T-cell (primary cell): Measurements from ENCODE around the gene MMP28. TPM values are rescaled to one million over a fixed set of nuclear protein-coding genes. Genes with fewer than 3 reads are reported as not detected.
A peak's percentile ranks its signal among the peaks of the same experiment; 100 is the strongest.

ENCODE experiments used
- ATAC-seq, 4 experiments: fragments of 200-7000 bp in 3 of 4; fragments of 150-1000 bp in 1 of 4; cut with Tn5 transposase; replicated peaks in 1 of 4; 1 replicate in 3 of 4; 2 replicates in 1 of 4; pipeline ENCODE4 v1.10.0; 2021; ENCODE audit warnings: moderate library complexity in 3 of 4, mild to moderate bottlenecking in 2 of 4, moderate number of reproducible peaks in 1 of 4
- CTCF ChIA-PET, 2 donors: fragments of 300-600 bp; sonication (Branson Sonifier 250); formaldehyde crosslinking; loops; one replicate each; lab custom pipeline; 2022; ENCODE audit warnings: antibody characterized with exemption in 2 of 2; lab: Charles Lee
- POLR2A ChIA-PET, 2 donors: fragments of 300-600 bp; sonication (Branson Sonifier 250); formaldehyde crosslinking; loops; one replicate each; lab custom pipeline; 2022; ENCODE audit warnings: antibody characterized with exemption in 2 of 2; lab: Charles Lee
- DNase-seq, 35 experiments: peaks; one replicate each; pipeline versions ENCODE4 v3.0.0 to v3.0.0-alpha.2; 2013 to 2023
- H3K27ac ChIP-seq: one replicate; pipeline ENCODE4 v1.5.1; 2013; ENCODE audit warnings: low read length
- H3K27me3 ChIP-seq, 2 experiments: replicated peaks in 1 of 2; 1 replicate in 1 of 2; 2 replicates in 1 of 2; pipeline versions ENCODE4 v1.6.1 to v1.7.0; 2013; ENCODE audit warnings: low read length in 1 of 2, mixed read lengths in 1 of 2; ENCODE audit not compliant: control insufficient read depth in 2 of 2, insufficient read depth in 2 of 2; ENCODE audit errors: extremely low read depth in 1 of 2
- H3K36me3 ChIP-seq, 2 donors: 1 replicate in 1 of 2; 2 replicates in 1 of 2; pipeline versions ENCODE4 v1.6.1 to v1.7.0; 2013; ENCODE audit warnings: low read length in 1 of 2; ENCODE audit not compliant: control insufficient read depth in 2 of 2, insufficient read depth in 1 of 2; ENCODE audit errors: extremely low read depth in 1 of 2
- H3K4me1 ChIP-seq, 2 experiments: 1 replicate in 1 of 2; 2 replicates in 1 of 2; pipeline versions ENCODE4 v1.6.1 to v1.7.0; 2013; ENCODE audit warnings: low read length in 2 of 2, mixed read lengths in 1 of 2; ENCODE audit not compliant: insufficient read depth in 2 of 2, control insufficient read depth in 1 of 2; ENCODE audit errors: extremely low read depth in 1 of 2
- H3K4me3 ChIP-seq, 2 donors: 1 replicate in 1 of 2; 2 replicates in 1 of 2; pipeline versions ENCODE4 v1.5.1 to v1.7.0; 2013; ENCODE audit warnings: mild to moderate bottlenecking in 2 of 2, low read length in 1 of 2, moderate library complexity in 1 of 2; ENCODE audit not compliant: control insufficient read depth in 1 of 2; ENCODE audit errors: extremely low read depth in 1 of 2
- H3K9me3 ChIP-seq: 2 replicates; pipeline ENCODE4 v1.7.0; 2013
- H3K27ac Mint-ChIP-seq, 2 donors: one replicate each; pipeline ENCODE4 v1.8.0; 2020 to 2021; ENCODE audit warnings: mild to moderate bottlenecking in 2 of 2, mixed read lengths in 2 of 2
- H3K27me3 Mint-ChIP-seq, 2 donors: one replicate each; pipeline ENCODE4 v1.8.0; 2021 to 2022; ENCODE audit warnings: mixed read lengths in 2 of 2
- H3K36me3 Mint-ChIP-seq: one replicate; pipeline ENCODE4 v1.8.0; 2021; ENCODE audit warnings: mixed read lengths
- H3K4me1 Mint-ChIP-seq, 3 donors: one replicate each; pipeline ENCODE4 v1.8.0; 2020 to 2022; ENCODE audit warnings: mixed read lengths in 3 of 3, mild to moderate bottlenecking in 1 of 3
- H3K4me3 Mint-ChIP-seq, 3 donors: one replicate each; pipeline ENCODE4 v1.8.0; 2020 to 2022; ENCODE audit warnings: mild to moderate bottlenecking in 3 of 3, mixed read lengths in 3 of 3, moderate library complexity in 3 of 3
- H3K9me3 Mint-ChIP-seq, 3 donors: one replicate each; pipeline ENCODE4 v1.8.0; 2020 to 2022; ENCODE audit warnings: mixed read lengths in 3 of 3
- WGBS: methylation state at CpG from one replicate; pipeline ENCODE4 v1.1.5; 2013; ENCODE audit warnings: missing lambda C conversion rate; ENCODE audit not compliant: insufficient coverage; 5-methylcytosine and 5-hydroxymethylcytosine counted together
- total RNA-seq, 35 experiments: library from RNA in 6 of 35; stranded (reverse) in 6 of 35; fragments of 120-200 nt in 1 of 35; gene quantifications; one replicate each; pipeline versions ENCODE4 v1.2.1 to v1.2.4 and lab custom pipeline; 2013 to 2026

MMP28 gene
- total RNA-seq, 5 donors from 2014 or later (not counting 1 experiment from before 2014, with no cell fraction given): 3.4 to 11.4 (median 6.9) TPM

- no peaks in the 10 kb centered on the region for H3K27me3 ChIP-seq
- Mint-ChIP-seq H3K4me3 (peak overlapping the region; percentile 80 to 88 (median 80)), H3K4me1 (peaks cover 24 to 30% (median 29%) of the 10 kb centered on the region in 3 donors), H3K36me3 (peaks cover 24% of the 10 kb centered on the region), H3K27me3 (no peaks in the 10 kb centered on the region), H3K27ac (peak overlapping the region; percentile 20 to 81), H3K9me3 (no peaks in the 10 kb centered on the region)
- ATAC-seq (peak in 3 of 4 experiments; percentile 10 to 32 (median 24)), DNase-seq (no peak)
- WGBS: 87% methylated on average over 4 of the region's 10 CpGs
- ChIA-PET POLR2A (interaction anchor here in 1 of 2 donors (0.8 kb wide), 1 partner anchor 10 kb away, joined by 3 read pairs; no protein-coding TSS in a partner anchor), CTCF (interaction anchor here in 1 of 2 donors (0.6 to 1.6 kb wide), 3 partner anchors 17 to 74 kb away, joined by 4 to 6 read pairs (median 5); no protein-coding TSS in a partner anchor)
- H3K27ac ChIP-seq: no peak overlapping the region
- H3K9me3 ChIP-seq: no peaks in the 10 kb centered on the region
- no peak overlapping the region for H3K4me3 ChIP-seq
- H3K4me1 ChIP-seq: peaks cover 8 to 21% of the 10 kb centered on the region in 2 experiments
- H3K36me3 ChIP-seq: peaks cover under 1 to 14% of the 10 kb centered on the region in 2 donors
Measured at GRCh38 chr17:35730400-35731005, 64.9 kb downstream of the MMP28 start.

- ChIA-PET POLR2A (no interaction called here), CTCF (no interaction called here)
- WGBS: 96% methylated on average over 3 of the region's 4 CpGs
- Mint-ChIP-seq H3K27ac (no peak overlapping the region), H3K9me3 (no peaks in the 10 kb centered on the region), H3K4me1 (peaks cover 24 to 30% (median 29%) of the 10 kb centered on the region in 3 donors), H3K27me3 (no peaks in the 10 kb centered on the region), H3K36me3 (peaks cover 35% of the 10 kb centered on the region), H3K4me3 (peak overlapping the region in 1 of 3 donors; percentile 88)
- ATAC-seq: no peak
- DNase-seq: no peak
- Histone ChIP-seq H3K36me3 (peaks cover 3 to 25% of the 10 kb centered on the region in 2 donors), H3K27ac (no peak overlapping the region), H3K4me3 (no peak overlapping the region), H3K4me1 (peaks cover 8 to 21% of the 10 kb centered on the region in 2 experiments), H3K27me3 (no peaks in the 10 kb centered on the region), H3K9me3 (no peaks in the 10 kb centered on the region)
Measured at GRCh38 chr17:35729405-35729833, 66.0 kb downstream of the MMP28 start.

- H3K36me3 Mint-ChIP-seq: peaks cover 43% of the 10 kb centered on the region
- H3K4me1 ChIP-seq: peaks cover 8 to 21% of the 10 kb centered on the region in 2 experiments
Measured at GRCh38 chr17:35728551-35728950, 66.9 kb downstream of the MMP28 start.

GRCh38 chr17:35727635-35728034 lies 67.8 kb downstream of the MMP28 start:
- 100% methylated on average over 2 of the region's 5 CpGs for WGBS
- Histone ChIP-seq H3K4me3 (no peak overlapping the region), H3K9me3 (no peaks in the 10 kb centered on the region), H3K4me1 (peaks cover 8 to 21% of the 10 kb centered on the region in 2 experiments), H3K36me3 (peaks cover 3 to 40% of the 10 kb centered on the region in 2 donors), H3K27me3 (no peaks in the 10 kb centered on the region), H3K27ac (no peak overlapping the region)
- ChIA-PET CTCF (interaction anchor here (0.5 to 0.9 kb wide), 3 partner anchors 36 to 1163 kb away, joined by 3 to 7 read pairs (median 5); no protein-coding TSS in a partner anchor), POLR2A (no interaction called here)
- H3K9me3 Mint-ChIP-seq: no peaks in the 10 kb centered on the region
- H3K4me3 Mint-ChIP-seq: no peak overlapping the region
- peaks cover 48% of the 10 kb centered on the region for H3K36me3 Mint-ChIP-seq
- no peak for DNase-seq
- H3K27me3 Mint-ChIP-seq: no peaks in the 10 kb centered on the region
- H3K27ac Mint-ChIP-seq: no peak overlapping the region
- no peak for ATAC-seq
- peaks cover 22 to 28% (median 26%) of the 10 kb centered on the region in 3 donors for H3K4me1 Mint-ChIP-seq

More at GRCh38 chr17:35728551-35728950, 66.9 kb downstream of the MMP28 start:
- DNase-seq (no peak), ATAC-seq (no peak)
- ChIA-PET CTCF (interaction anchor here in 1 of 2 donors (0.9 kb wide), 1 partner anchor 35 kb away, joined by 3 read pairs; no protein-coding TSS in a partner anchor), POLR2A (no interaction called here)
- Mint-ChIP-seq H3K4me3 (no peak overlapping the region), H3K27ac (no peak overlapping the region), H3K9me3 (no peaks in the 10 kb centered on the region), H3K27me3 (no peaks in the 10 kb centered on the region), H3K4me1 (peaks cover 24 to 30% (median 29%) of the 10 kb centered on the region in 3 donors)
- H3K9me3 ChIP-seq: no peaks in the 10 kb centered on the region
- H3K4me3 ChIP-seq: no peak overlapping the region
- H3K27ac ChIP-seq: no peak overlapping the region
- WGBS: 100% methylated on average over 2 of the region's 3 CpGs
- peaks cover 3 to 34% of the 10 kb centered on the region in 2 donors for H3K36me3 ChIP-seq
- no peaks in the 10 kb centered on the region for H3K27me3 ChIP-seq

GRCh38 chr17:35726953-35727460 lies 68.4 kb downstream of the MMP28 start:
- Mint-ChIP-seq H3K27me3 (no peaks in the 10 kb centered on the region), H3K27ac (no peak overlapping the region)

More at GRCh38 chr17:35726953-35727460, 68.4 kb downstream of the MMP28 start:
- Histone ChIP-seq H3K27me3 (no peaks in the 10 kb centered on the region), H3K27ac (no peak overlapping the region), H3K36me3 (peaks cover 5 to 44% of the 10 kb centered on the region in 2 donors), H3K9me3 (no peaks in the 10 kb centered on the region), H3K4me1 (peaks cover 8 to 19% of the 10 kb centered on the region in 2 experiments), H3K4me3 (no peak overlapping the region)
- Mint-ChIP-seq H3K36me3 (peaks cover 48% of the 10 kb centered on the region), H3K9me3 (no peaks in the 10 kb centered on the region), H3K4me3 (no peak overlapping the region), H3K4me1 (peaks cover 16 to 23% (median 20%) of the 10 kb centered on the region in 3 donors)
- POLR2A ChIA-PET: interaction anchor here (0.6 to 0.7 kb wide), 2 partner anchors 8 kb away, joined by 5 to 7 read pairs; no protein-coding TSS in a partner anchor
- CTCF ChIA-PET: interaction anchor here in 1 of 2 donors (0.6 kb wide), 1 partner anchor 531 kb away, joined by 3 read pairs; no protein-coding TSS in a partner anchor
- WGBS: 93% methylated on average over 2 of the region's 5 CpGs
- no peak for DNase-seq
- ATAC-seq: no peak
